IMR-90 (cell line): ENCODE data around the gene DCAKD. TPM values are rescaled to one million over a fixed set of nuclear protein-coding genes. Genes with fewer than 3 reads are reported as not detected.
A peak's percentile ranks its signal among the peaks of the same experiment; 100 is the strongest.

Source experiments
- ATAC-seq: fragments of 200-7000 bp; cut with Tn5 transposase; 2 replicates; pipeline ENCODE4 v1.9.1; 2020; ENCODE audit warnings: low read depth, mild to moderate bottlenecking, moderate library complexity
- BruUV-seq: library from RNA; stranded (reverse); fragments of 400-500 nt; replicated peaks from 2 replicates; lab custom pipeline; 2021; lab: Mats Ljungman, UMichigan
- CTCF ChIA-PET: fragments of 300-600 bp; formaldehyde crosslinking; extraction: SDS; loops from one replicate; lab custom pipeline; 2021; ENCODE audit warnings: antibody characterized with exemption; lab: Yijun Ruan, JAX
- POLR2A ChIA-PET: fragments of 300-600 bp; sonication (Branson Sonifier 250); formaldehyde crosslinking; loops from one replicate; lab custom pipeline; 2022; ENCODE audit warnings: antibody characterized with exemption; ENCODE audit not compliant: unreplicated experiment; lab: Charles Lee
- DNase-seq: peaks from one replicate; pipeline ENCODE4 v3.0.0; 2013
- H2AFZ ChIP-seq: replicated peaks from 2 replicates; pipeline ENCODE3; 2013; ENCODE audit warnings: low read length, mild to moderate bottlenecking; ENCODE audit not compliant: poor library complexity
- H2AK5ac ChIP-seq: 2 replicates; pipeline ENCODE4 v1.6.1; 2013; ENCODE audit warnings: low read depth, low read length, inconsistent platforms
- H2AK9ac ChIP-seq: replicated peaks from 2 replicates; pipeline ENCODE3; 2013; ENCODE audit warnings: mild to moderate bottlenecking, low read depth, low read length, moderate library complexity; ENCODE audit not compliant: poor library complexity
- H2BK120ac ChIP-seq: 2 replicates; pipeline ENCODE4 v1.6.1; 2013; ENCODE audit warnings: low read depth, low read length, inconsistent platforms
- H2BK15ac ChIP-seq: 3 replicates; pipeline ENCODE4 v1.6.1; 2013; ENCODE audit warnings: low read depth, low read length, inconsistent platforms
- H2BK20ac ChIP-seq: 2 replicates; pipeline ENCODE4 v1.6.1; 2013; ENCODE audit warnings: low read depth, mild to moderate bottlenecking, inconsistent platforms, low read length, moderate library complexity
- H2BK5ac ChIP-seq: 2 replicates; pipeline ENCODE4 v1.6.1; 2013; ENCODE audit warnings: mild to moderate bottlenecking, low read depth, low read length, inconsistent platforms; ENCODE audit not compliant: poor library complexity, severe bottlenecking
- H3K14ac ChIP-seq: replicated peaks from 2 replicates; pipeline ENCODE4 v1.6.1; 2013; ENCODE audit warnings: low read depth, low read length, inconsistent platforms
- H3K18ac ChIP-seq: 2 replicates; pipeline ENCODE4 v1.6.1; 2013; ENCODE audit warnings: low read depth, low read length, control low read depth
- H3K23ac ChIP-seq: 2 replicates; pipeline ENCODE4 v1.6.1; 2013; ENCODE audit warnings: low read depth, low read length, inconsistent platforms
- H3K27ac ChIP-seq: 2 replicates; pipeline ENCODE4 v1.5.1; 2013; ENCODE audit warnings: mild to moderate bottlenecking, control low read depth, low read length; ENCODE audit not compliant: insufficient read depth
- H3K27me3 ChIP-seq: 2 replicates; pipeline ENCODE4 v1.6.1; 2013; ENCODE audit warnings: low read length; ENCODE audit not compliant: control insufficient read depth, insufficient read depth
- H3K36me3 ChIP-seq: 2 replicates; pipeline ENCODE4 v1.6.1; 2013; ENCODE audit warnings: low read length, mixed read lengths; ENCODE audit not compliant: control insufficient read depth, insufficient read depth
- H3K4ac ChIP-seq: 2 replicates; pipeline ENCODE4 v1.6.1; 2013; ENCODE audit warnings: low read depth, low read length, inconsistent platforms
- H3K4me1 ChIP-seq: 2 replicates; pipeline ENCODE4 v1.6.1; 2013; ENCODE audit warnings: low read length, mixed read lengths; ENCODE audit not compliant: control insufficient read depth, insufficient read depth
- H3K4me2 ChIP-seq: 2 replicates; pipeline ENCODE4 v1.6.1; 2013; ENCODE audit warnings: low read depth, mild to moderate bottlenecking, control low read depth, low read length, moderate library complexity
- H3K4me3 ChIP-seq: 2 replicates; pipeline ENCODE4 v1.5.1; 2013; ENCODE audit warnings: low read depth, mild to moderate bottlenecking, control low read depth, low read length, moderate library complexity; ENCODE audit not compliant: insufficient read depth
- H3K56ac ChIP-seq: 2 replicates; pipeline ENCODE4 v1.6.1; 2013; ENCODE audit warnings: low read length, inconsistent platforms; ENCODE audit not compliant: insufficient read depth; ENCODE audit errors: extremely low read depth
- H3K79me1 ChIP-seq, 2 experiments: 2 replicates each; pipeline ENCODE4 v1.6.1; 2013; ENCODE audit warnings: low read length in 2 of 2, inconsistent platforms in 1 of 2, low read depth in 1 of 2
- H3K9ac ChIP-seq: 2 replicates; pipeline ENCODE4 v1.6.1; 2013; ENCODE audit warnings: low read depth, low read length, control low read depth
- H3K9me1 ChIP-seq: 2 replicates; pipeline ENCODE4 v1.6.1; 2013; ENCODE audit warnings: low read length, inconsistent platforms; ENCODE audit not compliant: insufficient read depth
- H3K9me3 ChIP-seq: 2 replicates; pipeline ENCODE4 v1.6.1; 2013; ENCODE audit warnings: low read length; ENCODE audit not compliant: control insufficient read depth, insufficient read depth
- H4K20me1 ChIP-seq: 2 replicates; pipeline ENCODE4 v1.6.1; 2013; ENCODE audit warnings: low read length, inconsistent platforms; ENCODE audit not compliant: insufficient read depth
- H4K5ac ChIP-seq: 2 replicates; pipeline ENCODE4 v1.6.1; 2013; ENCODE audit warnings: mild to moderate bottlenecking, low read depth, low read length, control low read depth
- H4K8ac ChIP-seq, 2 experiments: 2 replicates each; pipeline ENCODE4 v1.6.1; 2013; ENCODE audit warnings: low read depth in 2 of 2, low read length in 2 of 2, control low read depth in 1 of 2, inconsistent platforms in 1 of 2
- H4K91ac ChIP-seq: 2 replicates; pipeline ENCODE4 v1.6.1; 2013; ENCODE audit warnings: low read depth, low read length, inconsistent platforms; ENCODE audit not compliant: insufficient read depth
- CHD1 ChIP-seq: IDR thresholded peaks from 2 replicates; pipeline ENCODE4 v1.6.1; 2012; ENCODE audit warnings: low read depth, low read length, improper control_type of control experiment
- MAZ ChIP-seq: IDR thresholded peaks from 2 replicates; pipeline ENCODE4 v1.6.1; 2012; ENCODE audit warnings: low read depth, mild to moderate bottlenecking, low read length, improper control_type of control experiment, moderate library complexity, borderline replicate concordance
- NFE2L2 ChIP-seq: fragments of 150-350 bp; IDR thresholded peaks from 2 replicates; pipeline ENCODE4 v1.6.1; 2016; ENCODE audit warnings: low read depth, mild to moderate bottlenecking, low read length
- POLR2A ChIP-seq: IDR thresholded peaks from 2 replicates; pipeline ENCODE4 v1.6.1; 2012; ENCODE audit warnings: mild to moderate bottlenecking, low read depth, low read length
- RCOR1 ChIP-seq: IDR thresholded peaks from 2 replicates; pipeline ENCODE4 v1.6.1; 2012; ENCODE audit warnings: mild to moderate bottlenecking, low read length, improper control_type of control experiment; ENCODE audit not compliant: insufficient replicate concordance
- RFX5 ChIP-seq: IDR thresholded peaks from 2 replicates; pipeline ENCODE4 v1.8.0; 2012; ENCODE audit warnings: low read depth, mild to moderate bottlenecking, low read length, moderate library complexity
- WGBS, 2 experiments: methylation state at CpG; one replicate each; pipeline versions ENCODE4 v1.1.5 to v1.1.7; 2013; ENCODE audit warnings: missing lambda C conversion rate in 2 of 2; ENCODE audit not compliant: insufficient read length in 1 of 2; ENCODE audit errors: extremely low coverage in 2 of 2; 5-methylcytosine and 5-hydroxymethylcytosine counted together
- dilution Hi-C: fragments of 300-500 bp; cut with HindIII; formaldehyde crosslinking; loops from one replicate; pipeline ENCODE4 v1.14.3; 2018; ENCODE audit warnings: low sequenced_read_pairs; ENCODE audit not compliant: unreplicated experiment
- in situ Hi-C: fragments of 300-500 bp; cut with MboI; formaldehyde crosslinking; loops from 3 replicates; pipeline ENCODE4 v1.14.3; 2019; ENCODE audit warnings: low sequenced_read_pairs, inconsistent platforms, mixed read lengths
- intact Hi-C: fragments of 100-400 bp; cut with micrococcal nuclease; formaldehyde crosslinking; loops from 2 replicates; pipeline ENCODE4 v1.10.0; 2022
- polyA plus RNA-seq, 3 experiments: library from polyadenylated mRNA; depleted of rRNA; stranded (reverse); fragments of >200 nt; gene quantifications; 2 replicates each; pipeline ENCODE4 v1.2.3, GENCODE V29; 2012; ENCODE audit warnings: low replicate concordance in 1 of 3
- total RNA-seq: library from RNA; depleted of rRNA; stranded (reverse); fragments of >200 nt; gene quantifications from 2 replicates; pipeline ENCODE4 v1.2.3, GENCODE V29; 2012

DCAKD gene
- total and polyA plus RNA-seq, 2 of the 4 experiments (the other 2 are of a cell fraction), result 31.3 to 47.9 TPM

GRCh38 chr17:44981221-44981968 lies 70.0 kb downstream of the DCAKD start (continued):
- no peak for TF ChIP-seq CHD1
- no peak for TF ChIP-seq RFX5

- peak overlapping the region; percentile 97 for H2BK120ac ChIP-seq
Measured at GRCh38 chr17:44979426-44979995, 71.9 kb downstream of the DCAKD start.

More at GRCh38 chr17:44979426-44979995, 71.9 kb downstream of the DCAKD start:
- H3K9me1 ChIP-seq, result peaks cover 23% of the 10 kb centered on the region
- H3K4me3 ChIP-seq, result no peak overlapping the region
- peak overlapping the region; percentile 98 for H2BK20ac ChIP-seq
- in situ Hi-C loops (no loop called here), intact Hi-C loops (loop anchor here (2.0 kb wide), 1 partner anchor 39 kb away; no protein-coding TSS in a partner anchor), dilution Hi-C loops (no loop called here)
- peak overlapping the region; percentile 89 for H3K14ac ChIP-seq
- H4K91ac ChIP-seq, result peak overlapping the region; percentile 93
- 0% methylated on average over 1 of the region's 9 CpGs; no CpG with 5 or more reads in 1 of the 2 experiments for WGBS, 2 experiments
- no peak overlapping the region for H3K56ac ChIP-seq
- peaks cover 0 to 6% of the 10 kb centered on the region in 2 experiments; a peak in 1 of 4 replicates for H3K79me1 ChIP-seq
- no peaks in the 10 kb centered on the region for H3K36me3 ChIP-seq
- no peaks in the 10 kb centered on the region for H3K9me3 ChIP-seq
- H2AFZ ChIP-seq, result peak overlapping the region; percentile 73
- TF ChIP-seq POLR2A (no peak), RCOR1 (no peak), NFE2L2 (no peak), MAZ (peak; percentile 63; the same call in 1 of the 2 replicates)
- H3K23ac ChIP-seq, result peak overlapping the region; percentile 66; the same call in 1 of the 2 replicates
- peaks cover 4% of the 10 kb centered on the region; the same call in 1 of the 2 replicates for H3K27me3 ChIP-seq
- peak overlapping the region; percentile 98 for H2AK5ac ChIP-seq
- peaks cover 39% of the 10 kb centered on the region for H3K4me1 ChIP-seq
- peak overlapping the region; percentile 13; the same call in 1 of the 2 replicates for H3K9ac ChIP-seq
- peak overlapping the region; percentile 52 for H3K4me2 ChIP-seq
- H2BK5ac ChIP-seq, result peak overlapping the region; percentile 34
- peak overlapping the region; percentile 94 for H3K27ac ChIP-seq
- ChIA-PET POLR2A (no interaction called here), CTCF (no interaction called here)
- H4K5ac ChIP-seq, result peak overlapping the region; percentile 70
- peak overlapping the region; percentile 89 for H2AK9ac ChIP-seq
- peaks cover 5% of the 10 kb centered on the region; the same call in 1 of the 2 replicates for H4K20me1 ChIP-seq
- H3K18ac ChIP-seq, result peak overlapping the region; percentile 87
- peak overlapping the region; percentile 97; the same call in 2 of the 3 replicates for H2BK15ac ChIP-seq
- H4K8ac ChIP-seq, result peak overlapping the region; percentile 73 to 94; a peak in 3 of 4 replicates
- DNase-seq (peak; percentile 82), ATAC-seq (peak; percentile 86)
- BruUV-seq, result no TSS peak
- peak overlapping the region; percentile 98 for H3K4ac ChIP-seq
